Right lobe of liver (tissue), 4 donors: ENCODE measurements around the gene RGMB.

Source experiments
- POLR2A ChIP-seq: fragments of 450-650 bp; IDR thresholded peaks from one replicate; pipeline ENCODE4 v1.6.1; 2017; ENCODE audit warnings: antibody characterized with exemption, mild to moderate bottlenecking
- TF ChIP-seq, protein P1 (sequence below), 4 donors: fragments of 200-600 bp in 3 of 4; fragments of 450-650 bp in 1 of 4; IDR thresholded peaks; one replicate each; pipeline versions ENCODE4 v1.5.1 to v1.8.0; 2016 to 2022; ENCODE audit warnings: antibody characterized with exemption in 4 of 4, mild to moderate bottlenecking in 2 of 4
- donor health status: DM: no; HTN: no; CAD: no.
- donor health status: DM: no; HTN: no; CAD: no.
- donor health status: DM: no; HTN: yes; CAD: no.

DNA sequence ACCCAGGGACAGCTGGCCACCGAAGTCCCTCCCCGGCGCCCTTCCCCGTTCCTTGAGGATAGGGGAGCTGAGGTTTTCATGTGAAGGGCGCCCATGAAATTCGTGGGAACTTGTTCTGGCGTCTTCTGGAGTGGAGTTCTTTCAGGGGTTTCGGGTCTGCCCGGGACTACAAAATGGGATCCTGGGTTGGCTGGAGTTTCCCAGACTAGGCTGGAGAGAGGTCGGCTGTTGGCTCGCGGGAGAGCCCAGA is 3.6 kb upstream of the RGMB start:
- TF ChIP-seq, protein P1, sequence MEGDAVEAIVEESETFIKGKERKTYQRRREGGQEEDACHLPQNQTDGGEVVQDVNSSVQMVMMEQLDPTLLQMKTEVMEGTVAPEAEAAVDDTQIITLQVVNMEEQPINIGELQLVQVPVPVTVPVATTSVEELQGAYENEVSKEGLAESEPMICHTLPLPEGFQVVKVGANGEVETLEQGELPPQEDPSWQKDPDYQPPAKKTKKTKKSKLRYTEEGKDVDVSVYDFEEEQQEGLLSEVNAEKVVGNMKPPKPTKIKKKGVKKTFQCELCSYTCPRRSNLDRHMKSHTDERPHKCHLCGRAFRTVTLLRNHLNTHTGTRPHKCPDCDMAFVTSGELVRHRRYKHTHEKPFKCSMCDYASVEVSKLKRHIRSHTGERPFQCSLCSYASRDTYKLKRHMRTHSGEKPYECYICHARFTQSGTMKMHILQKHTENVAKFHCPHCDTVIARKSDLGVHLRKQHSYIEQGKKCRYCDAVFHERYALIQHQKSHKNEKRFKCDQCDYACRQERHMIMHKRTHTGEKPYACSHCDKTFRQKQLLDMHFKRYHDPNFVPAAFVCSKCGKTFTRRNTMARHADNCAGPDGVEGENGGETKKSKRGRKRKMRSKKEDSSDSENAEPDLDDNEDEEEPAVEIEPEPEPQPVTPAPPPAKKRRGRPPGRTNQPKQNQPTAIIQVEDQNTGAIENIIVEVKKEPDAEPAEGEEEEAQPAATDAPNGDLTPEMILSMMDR (IDR thresholded peaks at IDR 0.05), result no peak
- no peak for TF ChIP-seq POLR2A
